Neural progenitor cell (in vitro differentiated cells): Measurements from ENCODE around the gene USH1G. TPM values are rescaled to one million over a fixed set of nuclear protein-coding genes. Genes with fewer than 3 reads are reported as not detected.

Source experiments
- DNase-seq: peaks from one replicate; pipeline ENCODE4 v3.0.0-alpha.2; 2016; ENCODE audit warnings: low spot score
- H2AFZ ChIP-seq: fragments of 200-600 bp; sonication (generic); replicated peaks from 2 replicates; pipeline ENCODE4 v1.6.1; 2016; ENCODE audit warnings: antibody characterized with exemption
- H3F3A ChIP-seq: fragments of 200-600 bp; sonication (generic); 2 replicates; pipeline ENCODE4 v1.6.1; 2016; ENCODE audit warnings: antibody characterized with exemption, low read depth
- H3K27ac ChIP-seq: fragments of 200-600 bp; sonication (generic); 2 replicates; pipeline ENCODE4 v1.5.1; 2016; ENCODE audit warnings: mild to moderate bottlenecking
- H3K27me3 ChIP-seq: fragments of 200-600 bp; sonication (generic); 2 replicates; pipeline ENCODE4 v1.6.1; 2016; ENCODE audit warnings: mild to moderate bottlenecking, moderate library complexity
- H3K36me3 ChIP-seq: fragments of 200-600 bp; sonication (generic); 2 replicates; pipeline ENCODE4 v1.5.1; 2016
- H3K4me1 ChIP-seq: fragments of 200-600 bp; sonication (generic); 2 replicates; pipeline ENCODE4 v1.6.1; 2016; ENCODE audit warnings: mixed run types
- H3K4me2 ChIP-seq: fragments of 200-600 bp; sonication (generic); 2 replicates; pipeline ENCODE4 v1.6.1; 2016
- H3K4me3 ChIP-seq: fragments of 200-600 bp; sonication (generic); 2 replicates; pipeline ENCODE4 v1.5.1; 2016
- H3K79me2 ChIP-seq: fragments of 200-600 bp; sonication (generic); 2 replicates; pipeline ENCODE4 v1.6.1; 2016; ENCODE audit warnings: low read depth
- H3K9ac ChIP-seq: fragments of 200-600 bp; sonication (generic); 2 replicates; pipeline ENCODE4 v1.6.1; 2016
- H3K9me3 ChIP-seq: fragments of 200-600 bp; sonication (generic); 2 replicates; pipeline ENCODE4 v1.5.1; 2016; ENCODE audit warnings: low read depth
- H4K20me1 ChIP-seq: fragments of 200-600 bp; sonication (generic); 2 replicates; pipeline ENCODE4 v1.6.1; 2016; ENCODE audit warnings: low read depth
- H3K27ac Mint-ChIP-seq: 3 replicates; pipeline ENCODE4 v1.8.0; 2021; ENCODE audit warnings: mixed read lengths
- H3K27me3 Mint-ChIP-seq: 2 replicates; pipeline ENCODE4 v1.8.0; 2022; ENCODE audit warnings: low read depth, mild to moderate bottlenecking, inconsistent platforms, moderate library complexity, mixed read lengths; ENCODE audit not compliant: insufficient read depth
- H3K36me3 Mint-ChIP-seq: 3 replicates; pipeline ENCODE4 v1.8.0; 2021; ENCODE audit warnings: mixed read lengths
- H3K4me1 Mint-ChIP-seq: 3 replicates; pipeline ENCODE4 v1.8.0; 2021; ENCODE audit warnings: mixed read lengths
- H3K4me3 Mint-ChIP-seq: 3 replicates; pipeline ENCODE4 v1.8.0; 2021; ENCODE audit warnings: mild to moderate bottlenecking, moderate library complexity, mixed read lengths
- H3K9me3 Mint-ChIP-seq: 3 replicates; pipeline ENCODE4 v1.8.0; 2020; ENCODE audit warnings: mixed read lengths
- EZH2 ChIP-seq: fragments of 200-600 bp; sonication (generic); IDR thresholded peaks from 2 replicates; pipeline ENCODE4 v1.6.1; 2017; ENCODE audit warnings: antibody characterized with exemption, mild to moderate bottlenecking, moderate library complexity
- EZH2phosphoT487 ChIP-seq: fragments of 200-600 bp; sonication (generic); IDR thresholded peaks from 2 replicates; pipeline ENCODE4 v1.6.1; 2017; ENCODE audit warnings: antibody characterized with exemption
- total RNA-seq: library from RNA; depleted of rRNA; stranded (reverse); fragments of >200 nt; gene quantifications from 2 replicates; pipeline ENCODE4 v1.2.3, GENCODE V29; 2015; ENCODE audit warnings: low replicate concordance
- TF ChIP-seq, protein P1 (sequence below): fragments of 200-600 bp; sonication (generic); IDR thresholded peaks from 2 replicates; pipeline ENCODE4 v1.5.1; 2017; ENCODE audit warnings: antibody characterized with exemption, mild to moderate bottlenecking

USH1G gene
- total RNA-seq, 1 donor from 2014 or later: not detected

DNA sequence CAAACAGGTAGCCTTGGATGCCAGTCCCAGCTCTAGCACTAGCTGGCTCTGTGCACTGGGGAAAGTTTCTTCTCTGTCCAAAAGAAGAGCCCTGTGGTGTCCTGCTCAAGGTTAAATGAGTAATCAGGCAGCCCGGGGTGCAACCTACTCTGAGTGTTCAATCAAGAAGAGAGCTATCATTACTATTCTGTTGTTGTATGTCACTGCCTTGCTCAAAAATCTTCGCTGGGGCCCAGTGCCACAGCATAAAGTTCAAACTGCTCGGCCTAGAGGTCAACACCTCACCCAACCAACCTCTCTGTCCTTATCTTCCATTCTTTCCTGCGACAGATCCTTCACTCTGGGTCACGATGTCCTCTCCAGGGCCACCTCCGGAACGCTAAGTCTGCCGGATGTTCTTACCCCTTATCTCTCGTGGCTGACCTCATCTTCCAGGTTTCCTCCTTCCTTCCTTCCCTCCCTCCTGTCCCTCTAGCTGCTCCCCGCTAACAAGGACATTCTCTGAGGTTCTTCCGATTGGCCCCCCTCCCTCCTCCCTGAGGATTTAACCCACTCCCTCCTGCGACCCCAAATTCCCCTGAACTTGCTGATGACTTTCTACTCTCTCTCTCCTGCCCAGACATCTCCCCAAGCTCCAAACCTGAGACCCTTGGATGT lies 54.7 kb downstream of the USH1G start:
- Histone ChIP-seq H3K27me3 (no peaks in the 10 kb centered on the region), H3K4me2 (no peak overlapping the region), H3K27ac (no peak overlapping the region), H3K9ac (no peak overlapping the region), H3K36me3 (no peaks in the 10 kb centered on the region), H3K4me3 (no peak overlapping the region), H3K79me2 (no peaks in the 10 kb centered on the region), H3F3A (no peaks in the 10 kb centered on the region), H3K9me3 (no peaks in the 10 kb centered on the region), H4K20me1 (no peaks in the 10 kb centered on the region), H3K4me1 (no peaks in the 10 kb centered on the region), H2AFZ (no peak overlapping the region)
- no peaks in the 10 kb centered on the region for H3K36me3 Mint-ChIP-seq
- TF ChIP-seq EZH2 (no peak), EZH2phosphoT487 (no peak)
- TF ChIP-seq, protein P1, sequence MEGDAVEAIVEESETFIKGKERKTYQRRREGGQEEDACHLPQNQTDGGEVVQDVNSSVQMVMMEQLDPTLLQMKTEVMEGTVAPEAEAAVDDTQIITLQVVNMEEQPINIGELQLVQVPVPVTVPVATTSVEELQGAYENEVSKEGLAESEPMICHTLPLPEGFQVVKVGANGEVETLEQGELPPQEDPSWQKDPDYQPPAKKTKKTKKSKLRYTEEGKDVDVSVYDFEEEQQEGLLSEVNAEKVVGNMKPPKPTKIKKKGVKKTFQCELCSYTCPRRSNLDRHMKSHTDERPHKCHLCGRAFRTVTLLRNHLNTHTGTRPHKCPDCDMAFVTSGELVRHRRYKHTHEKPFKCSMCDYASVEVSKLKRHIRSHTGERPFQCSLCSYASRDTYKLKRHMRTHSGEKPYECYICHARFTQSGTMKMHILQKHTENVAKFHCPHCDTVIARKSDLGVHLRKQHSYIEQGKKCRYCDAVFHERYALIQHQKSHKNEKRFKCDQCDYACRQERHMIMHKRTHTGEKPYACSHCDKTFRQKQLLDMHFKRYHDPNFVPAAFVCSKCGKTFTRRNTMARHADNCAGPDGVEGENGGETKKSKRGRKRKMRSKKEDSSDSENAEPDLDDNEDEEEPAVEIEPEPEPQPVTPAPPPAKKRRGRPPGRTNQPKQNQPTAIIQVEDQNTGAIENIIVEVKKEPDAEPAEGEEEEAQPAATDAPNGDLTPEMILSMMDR: no peak
- no peak overlapping the region for H3K27ac Mint-ChIP-seq
- H3K27me3 Mint-ChIP-seq: peaks cover 18% of the 10 kb centered on the region
- H3K4me3 Mint-ChIP-seq: no peak overlapping the region
- DNase-seq: no peak
- H3K4me1 Mint-ChIP-seq: peaks cover 16% of the 10 kb centered on the region
- no peaks in the 10 kb centered on the region for H3K9me3 Mint-ChIP-seq

DNA sequence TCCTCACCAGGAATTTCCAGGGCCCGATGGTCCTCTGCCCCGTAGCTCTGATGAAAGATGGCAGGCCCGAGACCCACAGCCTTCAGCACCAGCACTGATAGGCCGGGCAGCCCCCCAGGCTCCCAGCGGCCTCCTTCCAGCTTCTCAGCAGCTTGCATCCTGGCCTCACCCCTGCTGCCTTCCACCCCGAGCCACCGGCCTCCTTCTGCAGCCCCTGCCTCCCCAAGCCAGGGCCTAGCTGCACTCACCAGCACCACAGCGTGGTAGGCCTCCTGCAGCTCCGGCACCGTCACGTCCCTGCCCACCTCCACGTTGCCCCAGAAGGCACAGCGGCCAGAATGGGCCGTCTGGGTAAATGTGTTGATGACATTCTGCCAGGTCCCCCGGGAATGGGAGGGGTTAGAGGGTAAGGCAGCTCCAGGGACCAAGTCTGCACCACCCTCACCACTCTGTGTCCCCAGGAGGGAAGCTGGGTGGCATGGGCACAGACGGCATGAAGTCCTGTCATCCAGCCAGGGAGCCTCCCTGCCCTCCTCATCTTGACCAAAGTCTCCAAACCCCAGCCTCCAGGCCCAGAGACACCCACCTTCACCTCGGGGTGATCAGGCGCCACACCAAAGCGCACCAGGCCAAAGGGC lies 56.7 kb downstream of the USH1G start:
- Histone ChIP-seq H3K9me3 (no peaks in the 10 kb centered on the region), H2AFZ (no peak overlapping the region), H3K79me2 (no peaks in the 10 kb centered on the region), H4K20me1 (peaks cover 13% of the 10 kb centered on the region), H3K9ac (no peak overlapping the region), H3K27ac (no peak overlapping the region), H3K4me1 (peaks cover 4% of the 10 kb centered on the region), H3K36me3 (no peaks in the 10 kb centered on the region), H3K4me3 (no peak overlapping the region), H3F3A (peaks cover 10% of the 10 kb centered on the region), H3K4me2 (no peak overlapping the region), H3K27me3 (peaks cover 13% of the 10 kb centered on the region)
- DNase-seq: no peak
- H3K36me3 Mint-ChIP-seq: no peaks in the 10 kb centered on the region
- no peaks in the 10 kb centered on the region for H3K9me3 Mint-ChIP-seq
- no peak overlapping the region for H3K27ac Mint-ChIP-seq
- H3K4me3 Mint-ChIP-seq: no peak overlapping the region
- TF ChIP-seq EZH2phosphoT487 (no peak), EZH2 (no peak)
- TF ChIP-seq, protein P1: no peak
- peaks cover 22% of the 10 kb centered on the region for H3K27me3 Mint-ChIP-seq
- peaks cover 7% of the 10 kb centered on the region for H3K4me1 Mint-ChIP-seq

Other genes with a start within 250 kb of the USH1G start
- gene CD300LF, start 210.3 kb downstream of the USH1G start, total RNA-seq: not detected in 2 replicates
- gene RAB37, start 186.0 kb downstream of the USH1G start, total RNA-seq: 1.5 and 4.3 TPM in 2 replicates
- gene NHERF1, start 174.6 kb downstream of the USH1G start, total RNA-seq: 27.1 and 63.8 TPM in 2 replicates
- 68.9 and 75.3 TPM in 2 replicates for gene NAT9, start 146.9 kb downstream of the USH1G start, total RNA-seq
- gene GRIN2C, start 63.4 kb downstream of the USH1G start, total RNA-seq: 0.03 TPM in 1 of 2 replicates, not detected in the other
- 7.4 and 25.3 TPM in 2 replicates for gene FDXR, start 50.3 kb downstream of the USH1G start, total RNA-seq
- gene FADS6, start 29.6 kb downstream of the USH1G start, total RNA-seq: 0.36 TPM in 1 of 2 replicates, not detected in the other
- gene OTOP2, start 1.0 kb upstream of the USH1G start, total RNA-seq: not detected in 2 replicates
- gene OTOP3, start 12.6 kb upstream of the USH1G start, total RNA-seq: not detected in 2 replicates
- gene HID1, start 49.5 kb upstream of the USH1G start, total RNA-seq: 3.5 and 5.0 TPM in 2 replicates
- gene CDR2L, start 64.4 kb upstream of the USH1G start, total RNA-seq: 4.0 and 15.8 TPM in 2 replicates
- 50.8 and 52.8 TPM in 2 replicates for gene MRPL58, start 89.4 kb upstream of the USH1G start, total RNA-seq
- 209 and 268 TPM in 2 replicates for gene ATP5PD, start 123.7 kb upstream of the USH1G start, total RNA-seq
- 28.9 and 32.9 TPM in 2 replicates for gene KCTD2, start 124.0 kb upstream of the USH1G start, total RNA-seq
- gene SLC16A5, start 164.7 kb upstream of the USH1G start, total RNA-seq: 3.4 and 19.9 TPM in 2 replicates
- 1.9 and 4.3 TPM in 2 replicates for gene ARMC7, start 186.7 kb upstream of the USH1G start, total RNA-seq
- gene NT5C, start 208.5 kb upstream of the USH1G start, total RNA-seq: 45.8 and 117 TPM in 2 replicates
- gene JPT1, start 231.3 kb upstream of the USH1G start, total RNA-seq: 236 and 286 TPM in 2 replicates